ENCODE measurements around the gene CPSF7.
"Not testable (repeated sequence)": the region's sequence is repeated elsewhere in the genome, so short reads cannot be mapped to it uniquely, and the experiment has no call there.

Gene CPSF7

DNA sequence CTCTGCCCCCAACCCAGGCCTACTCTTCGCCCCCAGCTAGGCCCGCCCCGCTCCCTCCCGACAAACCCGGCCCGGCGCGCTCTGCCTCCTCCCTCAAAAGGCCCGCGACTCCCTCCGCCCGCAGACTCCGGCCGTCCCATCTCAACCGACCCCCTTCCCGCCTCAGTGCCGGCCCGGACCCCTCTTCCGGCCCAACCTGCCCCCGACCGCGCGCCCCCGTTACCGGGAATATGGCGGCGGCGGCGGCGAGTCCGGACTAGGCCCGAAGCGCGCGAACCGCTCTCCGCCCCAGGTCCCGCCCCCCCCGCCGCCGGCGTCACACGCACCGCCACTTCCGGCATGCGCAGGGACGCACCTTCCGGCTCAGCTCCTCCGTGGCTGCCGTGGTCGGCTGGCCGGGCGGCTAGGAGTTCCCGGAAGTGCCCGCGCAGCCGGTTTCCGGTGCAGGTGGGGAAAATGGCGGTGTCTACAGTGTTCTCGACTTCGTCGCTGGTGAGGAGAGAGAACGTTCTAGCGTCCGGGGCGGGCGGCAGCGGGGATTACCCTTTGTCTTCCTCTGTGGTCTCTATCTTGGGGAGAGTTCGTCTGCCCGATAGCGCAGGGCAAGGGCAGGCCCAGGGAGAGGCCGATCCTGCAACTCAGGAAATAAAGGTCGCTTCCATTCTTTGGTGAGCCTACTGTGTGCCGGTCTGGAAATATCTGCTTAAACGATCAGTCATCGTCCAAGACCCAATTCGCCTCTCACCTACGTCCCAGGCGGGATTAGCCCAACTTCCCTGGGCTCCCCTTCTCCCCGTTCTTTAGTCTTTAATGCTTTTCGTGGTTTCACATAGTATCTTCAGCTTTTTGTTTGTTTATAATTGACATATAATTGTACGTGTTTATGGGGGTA, at the start of gene CPSF7, which contains the start of gene SDHAF2:
Gene CPSF7, minus strand, starts transcription at position 285 of the 892 bp plus-strand sequence. CDS start 740 bp downstream, outside the sequence.
Gene SDHAF2, plus strand, starts transcription at position 434 of the 892 bp plus-strand sequence. Its CDS starts 23 bp downstream, at position 457.
- DNase-seq = peak; percentile 84

- no peak for DNase-seq
Observed at GRCh38 chr11:61477727-61478148, 48.0 kb upstream of the CPSF7 start.

GRCh38 chr11:61477126-61477525, 47.4 kb upstream of the CPSF7 start:
- DNase-seq = no peak

DNA sequence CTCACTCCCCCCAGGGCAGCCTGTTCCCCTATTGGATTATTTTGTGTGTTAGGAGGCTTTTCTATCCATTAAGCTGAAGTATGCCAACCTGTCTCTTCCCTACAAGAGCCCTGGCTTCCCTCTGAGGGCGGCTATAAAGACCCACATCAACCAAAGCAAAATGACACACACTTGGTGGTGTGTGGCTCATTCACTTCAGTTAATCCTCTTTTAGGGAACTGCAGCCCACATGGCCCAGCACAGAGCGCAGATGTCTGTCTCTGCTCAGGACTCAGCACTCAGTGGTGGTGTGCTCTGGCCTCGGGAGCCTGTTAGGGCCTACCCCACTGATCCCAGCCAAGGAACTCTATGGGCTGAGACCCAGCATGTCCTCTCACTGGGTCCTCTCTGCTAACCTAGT, 46.6 kb upstream of the CPSF7 start:
- DNase-seq = no peak

GRCh38 chr11:61475433-61475832, 45.7 kb upstream of the CPSF7 start:
- no peak for DNase-seq

DNA sequence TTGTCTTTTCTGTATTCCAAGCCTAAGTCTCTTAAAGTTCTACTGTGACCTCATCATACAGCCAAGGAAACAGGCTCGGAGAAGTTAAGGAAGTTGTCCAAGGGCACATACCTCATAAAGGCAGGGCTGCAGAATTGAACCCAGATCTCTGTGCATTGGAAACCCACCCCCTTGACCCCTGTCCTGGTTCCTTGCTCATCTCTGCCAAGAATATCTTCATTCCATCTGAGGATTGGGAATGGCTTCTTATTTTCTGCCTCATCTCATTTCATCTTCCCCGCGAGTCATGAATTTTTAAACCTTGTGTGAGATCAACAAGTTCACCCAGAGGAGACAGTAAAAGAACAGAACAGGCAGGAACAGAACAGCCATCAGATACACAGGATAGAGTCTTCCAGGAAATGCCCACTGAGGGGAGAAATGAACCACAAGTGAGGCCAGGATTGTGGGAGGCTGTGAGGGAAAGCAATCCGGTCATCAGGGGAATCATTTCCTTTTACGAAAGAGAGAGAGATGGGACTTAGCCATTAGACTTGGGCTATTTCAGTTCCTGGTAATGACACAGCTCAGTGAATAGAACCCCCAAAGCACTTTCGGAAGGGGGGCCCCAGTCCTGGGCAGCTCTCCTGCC, 44.4 kb upstream of the CPSF7 start:
- no peak for DNase-seq

DNA sequence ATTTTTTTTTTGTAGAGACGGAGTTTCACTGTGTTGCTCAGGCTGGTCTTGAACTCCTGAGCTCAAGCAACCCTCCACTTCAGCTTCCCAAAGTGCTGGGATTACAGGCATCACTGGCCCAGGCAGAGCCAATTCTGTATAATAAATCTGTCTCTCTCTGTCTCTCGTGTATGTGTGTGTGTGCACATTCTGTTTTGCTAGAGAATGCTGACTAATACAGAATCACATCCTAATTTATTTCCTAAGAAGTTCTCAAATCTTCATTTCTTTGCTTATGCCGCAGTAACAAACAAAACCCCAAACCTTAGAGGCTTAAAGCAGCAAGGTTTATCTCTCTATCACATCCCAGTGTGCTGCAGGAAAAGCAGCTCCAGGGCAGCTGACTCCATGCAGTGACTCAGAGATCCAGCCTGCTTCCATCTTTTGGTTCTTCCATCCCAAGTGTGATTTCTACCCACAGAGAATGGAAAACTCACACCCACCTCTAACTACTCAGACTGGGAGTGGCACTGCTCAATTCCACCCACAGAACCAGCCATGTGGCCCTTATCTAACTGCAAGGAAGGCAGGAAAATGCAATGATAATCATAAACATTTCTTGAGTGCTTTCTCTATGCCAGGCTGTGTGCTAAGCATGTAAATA, 43.7 kb upstream of the CPSF7 start:
- DNase-seq = no peak

DNA sequence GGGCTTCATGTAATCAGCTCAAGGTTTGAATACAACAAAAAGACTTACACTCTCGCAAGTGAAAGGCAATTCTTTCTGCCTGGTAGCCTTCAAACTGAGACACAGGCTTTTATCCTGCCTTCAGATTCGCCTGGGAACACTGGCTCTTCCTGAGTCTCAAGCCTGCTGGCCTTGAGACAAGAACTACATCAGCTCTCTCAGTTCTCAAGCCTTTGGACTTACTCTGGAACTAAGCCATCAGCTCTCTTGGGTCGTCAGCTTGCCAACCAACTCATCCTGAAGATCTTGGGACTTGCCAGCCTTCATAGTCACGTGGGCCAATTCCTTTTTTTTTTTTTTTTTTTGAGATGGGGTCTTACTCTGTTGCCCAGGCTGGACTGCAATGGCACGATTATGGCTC, 43.1 kb upstream of the CPSF7 start:
- DNase-seq = no peak

GRCh38 chr11:61472282-61472681, 42.5 kb upstream of the CPSF7 start:
- DNase-seq = no peak

DNA sequence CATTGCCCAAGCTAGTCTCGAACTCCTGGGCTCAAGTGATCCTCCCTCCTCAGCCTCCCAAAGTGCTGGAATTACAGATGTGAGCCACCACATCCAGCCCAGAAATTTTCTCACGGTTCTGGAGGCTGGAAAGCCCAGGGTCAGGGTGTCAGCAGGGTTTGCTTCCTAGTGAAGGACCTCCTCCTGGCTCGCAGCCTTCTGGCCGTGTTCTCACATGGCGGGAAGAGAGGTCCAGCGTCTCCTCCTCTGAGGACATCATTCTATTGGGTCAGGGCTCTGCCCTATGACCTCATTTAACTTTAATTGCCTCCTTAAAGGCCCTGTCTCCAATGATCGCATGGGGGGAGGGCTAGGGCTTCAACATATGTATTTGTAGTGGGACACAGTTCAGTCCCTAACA, 38.2 kb upstream of the CPSF7 start:
- no peak for DNase-seq

GRCh38 chr11:61467602-61468001, 37.8 kb upstream of the CPSF7 start:
- not testable (repeated sequence) for DNase-seq

- no peak for DNase-seq
Observed at GRCh38 chr11:61460986-61461385, 31.2 kb upstream of the CPSF7 start.

- no peak for DNase-seq
Observed at GRCh38 chr11:61460474-61460881, 30.7 kb upstream of the CPSF7 start.

DNA sequence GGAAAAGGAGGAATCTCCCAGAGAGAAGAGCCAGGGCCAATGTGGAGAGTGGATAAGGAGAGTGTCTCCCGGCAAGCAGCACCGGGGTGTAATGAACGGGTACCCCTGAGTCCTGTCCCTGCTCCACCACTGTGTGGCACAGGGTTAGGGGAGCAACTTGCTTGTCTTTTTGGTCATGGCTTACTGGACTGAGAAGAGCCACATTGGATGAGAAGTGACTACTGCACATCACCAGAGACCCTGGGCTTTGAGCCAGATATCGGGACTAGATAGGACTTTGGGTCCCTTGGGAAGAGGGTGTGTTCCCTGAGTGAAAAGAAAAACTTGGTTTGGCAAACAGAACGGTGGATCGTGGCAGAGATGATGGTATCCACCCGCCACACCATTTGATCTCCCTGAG, 24.7 kb upstream of the CPSF7 start:
- no peak for DNase-seq

DNA sequence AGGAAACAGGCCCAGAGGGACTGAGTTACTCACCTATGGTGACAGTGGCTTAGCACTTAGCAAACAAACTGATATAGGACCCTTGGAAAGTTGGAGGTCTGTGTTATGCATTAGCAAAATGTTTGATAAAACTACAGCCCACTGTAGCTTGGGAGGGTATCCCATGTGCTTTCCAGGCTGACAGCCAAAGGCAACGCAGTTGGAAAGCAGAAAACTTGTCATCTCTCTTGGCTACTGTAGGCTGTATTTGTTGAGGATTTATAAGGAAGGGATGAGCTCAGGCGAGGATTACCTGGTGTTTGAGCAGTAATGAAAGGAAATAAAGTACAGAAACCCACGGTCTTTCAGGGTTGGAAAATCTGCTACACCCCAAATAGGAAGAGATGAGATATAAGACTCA, 23.9 kb upstream of the CPSF7 start:
- DNase-seq = no peak

GRCh38 chr11:61452825-61453224, 23.1 kb upstream of the CPSF7 start:
- DNase-seq = no peak

DNA sequence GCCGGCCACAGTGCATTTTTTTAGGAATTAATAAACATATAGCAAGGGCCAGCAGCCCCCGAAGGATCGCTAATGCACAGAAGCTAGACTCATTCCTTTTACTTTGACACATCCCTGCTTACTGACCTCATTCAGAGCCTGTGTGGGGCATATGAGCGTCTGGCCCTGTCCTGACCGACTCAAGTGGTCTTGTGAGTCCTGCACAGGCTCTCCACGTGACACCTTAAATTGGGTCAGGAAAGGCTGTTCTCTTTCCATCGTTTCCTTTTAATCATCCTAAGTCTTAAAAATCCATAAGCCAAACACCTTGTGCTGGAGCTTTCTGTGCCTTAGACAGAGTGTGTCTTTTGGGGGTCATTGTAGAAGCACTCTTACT, 18.8 kb upstream of the CPSF7 start:
- no peak for DNase-seq

DNA sequence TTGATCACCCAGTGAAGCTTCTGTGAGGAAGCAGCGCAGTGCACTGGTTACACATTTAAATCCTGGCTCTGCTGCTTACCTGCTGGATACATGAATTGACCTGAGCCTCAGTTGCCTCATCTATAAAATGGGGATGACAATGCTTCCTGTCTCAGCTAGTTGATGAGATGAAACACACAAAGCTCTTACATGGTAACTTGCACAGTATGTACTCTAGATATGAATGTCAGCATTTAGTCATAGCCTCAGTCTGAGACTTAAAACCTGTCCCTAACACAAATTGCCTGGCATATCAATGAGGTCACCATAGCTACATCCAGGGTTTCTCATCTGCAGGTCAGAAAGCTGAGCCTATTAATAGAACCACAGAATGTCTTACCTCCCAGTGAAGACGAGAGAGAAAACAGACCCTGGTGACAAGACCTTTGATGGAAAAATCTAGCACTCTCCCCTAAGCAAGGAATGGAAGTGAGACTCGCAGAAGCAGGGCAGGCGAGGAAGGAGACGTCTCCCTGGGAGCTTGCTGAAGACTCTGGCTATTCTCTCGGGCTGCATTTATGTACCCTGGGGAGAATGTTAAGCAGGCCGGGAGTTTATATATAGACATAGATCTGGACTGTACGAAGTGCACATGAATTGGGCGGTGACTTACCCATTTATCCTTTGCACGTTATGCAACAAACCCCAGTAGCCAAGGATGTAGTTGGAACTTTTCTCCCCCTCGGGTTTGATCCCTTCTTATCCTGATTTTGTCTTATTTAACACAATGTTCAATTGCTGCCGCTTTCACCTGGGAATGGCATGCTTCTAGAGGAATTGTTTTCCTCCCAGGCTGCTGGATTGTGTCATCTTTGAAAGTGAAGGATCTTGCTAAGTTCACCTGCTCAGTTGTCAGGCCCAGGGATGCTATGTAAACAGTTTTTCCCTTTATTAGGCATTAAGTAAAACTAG, 18.1 kb upstream of the CPSF7 start:
- no peak for DNase-seq

DNA sequence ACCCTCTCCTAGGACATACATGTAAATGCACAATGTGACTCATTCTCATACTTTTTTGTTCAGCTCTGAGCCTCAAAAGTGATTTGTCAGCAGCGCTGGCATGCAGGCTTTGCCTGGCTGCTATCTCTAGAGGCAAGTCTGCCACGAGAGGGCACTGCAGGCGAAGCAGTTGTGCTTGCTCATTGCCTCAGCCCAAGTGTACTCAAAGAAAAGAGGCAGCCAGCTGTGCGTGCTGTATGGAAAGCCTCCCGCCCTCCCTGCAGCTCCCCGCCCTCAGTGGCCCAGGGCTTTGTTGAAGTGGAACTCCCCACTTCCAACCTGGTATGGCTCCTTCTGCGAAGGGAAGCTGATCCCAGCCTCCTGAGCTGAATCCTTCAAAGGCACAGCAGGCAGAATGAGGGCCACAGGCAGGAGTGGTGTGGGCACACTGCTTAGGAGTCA, 16.5 kb upstream of the CPSF7 start:
- DNase-seq = peak; percentile 10

DNA sequence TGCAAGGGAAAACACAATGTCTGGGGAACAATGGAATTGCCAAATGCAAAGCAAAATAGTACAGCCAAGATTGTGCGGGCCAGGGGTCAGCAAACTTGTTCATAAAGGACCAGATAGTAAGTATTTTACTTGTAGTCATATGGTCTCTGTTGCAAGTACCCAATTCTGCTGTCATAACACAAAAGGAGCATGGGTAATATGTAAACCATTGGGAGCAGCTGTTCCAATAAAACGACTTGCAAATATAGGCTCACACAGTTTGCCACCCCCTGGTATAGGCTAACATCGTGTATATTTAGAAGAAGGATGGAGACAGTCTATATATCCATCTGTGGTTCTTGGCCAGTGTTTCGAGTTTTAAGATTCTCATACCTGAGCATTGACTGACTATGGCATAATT, 15.7 kb upstream of the CPSF7 start:
- DNase-seq = no peak

DNA sequence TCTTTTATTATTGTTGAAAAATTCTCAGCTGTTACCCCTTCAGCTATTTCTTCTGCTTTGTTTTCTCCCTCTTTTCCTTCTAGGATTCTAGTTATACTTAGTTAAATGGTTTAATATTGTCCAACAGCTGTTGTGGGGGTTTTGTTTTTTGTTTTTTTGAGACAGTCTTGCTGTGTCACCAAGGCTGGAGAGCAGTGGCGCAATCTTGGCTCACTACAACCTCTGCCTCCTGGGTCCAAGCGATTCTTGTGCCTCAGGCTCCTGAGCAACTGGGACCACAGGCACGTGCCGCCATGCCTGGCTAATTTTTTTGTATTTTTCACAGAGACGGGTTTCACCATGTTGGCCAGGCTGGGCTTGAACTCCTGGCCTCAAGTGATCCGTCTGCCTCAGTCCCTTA, 12.8 kb upstream of the CPSF7 start:
- DNase-seq = no peak

DNA sequence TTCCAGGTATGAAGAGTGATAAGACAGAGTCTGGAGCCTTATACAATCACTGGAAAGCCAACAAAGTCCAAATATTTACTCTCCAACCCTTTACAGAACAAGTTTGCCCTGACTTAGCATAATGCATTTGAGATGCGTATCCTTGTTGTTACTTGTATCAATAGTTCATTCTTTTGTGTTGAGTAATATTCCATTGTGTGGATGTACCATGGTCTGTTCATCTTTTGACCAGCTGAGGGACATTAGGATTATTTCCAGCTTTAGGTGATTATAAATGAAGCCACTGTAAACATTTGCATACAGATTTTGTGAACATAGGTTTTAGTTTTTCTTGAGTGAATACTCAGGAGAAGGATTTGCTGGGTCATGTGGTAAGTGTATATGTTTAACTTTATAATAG, 9.8 kb upstream of the CPSF7 start:
- DNase-seq = no peak

GRCh38 chr11:61437496-61437895, 7.7 kb upstream of the CPSF7 start:
- DNase-seq = no peak
